ENCODE data around the gene STK26.

STK26 gene

GRCh38 chrX:132077414-132077813, 54.3 kb downstream of the STK26 start:
- DNase-seq (ENCODE audit: extremely low read depth, low read depth): no peak
- no peak for TF ChIP-seq CTCF (IDR thresholded peaks at IDR 0.05; ENCODE audit: low read depth, low read length)

- DNase-seq (ENCODE audit: extremely low read depth, low read depth): no peak
- TF ChIP-seq CTCF (IDR thresholded peaks at IDR 0.05; ENCODE audit: low read depth, low read length): no peak
Observed at GRCh38 chrX:132077912-132078311, 54.8 kb downstream of the STK26 start.

GRCh38 chrX:132085786-132086185, 62.7 kb downstream of the STK26 start:
- no peak for DNase-seq (ENCODE audit: extremely low read depth, low read depth)
- no peak for TF ChIP-seq CTCF (IDR thresholded peaks at IDR 0.05; ENCODE audit: low read depth, low read length)

GRCh38 chrX:132086672-132087071, 63.6 kb downstream of the STK26 start:
- TF ChIP-seq CTCF (IDR thresholded peaks at IDR 0.05; ENCODE audit: low read depth, low read length): no peak
- no peak for DNase-seq (ENCODE audit: extremely low read depth, low read depth)

- no peak for DNase-seq (ENCODE audit: extremely low read depth, low read depth)
- no peak for TF ChIP-seq CTCF (IDR thresholded peaks at IDR 0.05; ENCODE audit: low read depth, low read length)
Observed at GRCh38 chrX:132088864-132089263, 65.8 kb downstream of the STK26 start.

GRCh38 chrX:132090403-132091159, 67.5 kb downstream of the STK26 start:
- TF ChIP-seq CTCF (IDR thresholded peaks at IDR 0.05; ENCODE audit: low read depth, low read length): no peak
- DNase-seq (ENCODE audit: extremely low read depth, low read depth): no peak

- peak; percentile 86 for TF ChIP-seq CTCF (IDR thresholded peaks at IDR 0.05; ENCODE audit: low read depth, low read length)
- peak; percentile 27 for DNase-seq (ENCODE audit: extremely low read depth, low read depth)
Observed at GRCh38 chrX:132092439-132093065, 69.5 kb downstream of the STK26 start.

Measured in AG09319 (cell line).